K562 (cell line): ENCODE measurements around the gene HOXB3. TPM values are rescaled to one million over a fixed set of nuclear protein-coding genes. Genes with fewer than 3 reads are reported as not detected.

Experiments used
- ARNT ChIP-seq, 2 experiments: fragments of 450-650 bp; IDR thresholded peaks; 2 replicates each; pipeline ENCODE4 v1.6.1; 2016; ENCODE audit warnings: mild to moderate bottlenecking in 1 of 2
- CEBPB ChIP-seq: fragments of 450-650 bp; IDR thresholded peaks from 2 replicates; pipeline ENCODE4 v1.6.1; 2016; ENCODE audit warnings: missing genetic modification characterization, missing compliant biosample characterization
- DMBX1 ChIP-seq: fragments of 250-450 bp; sonication (Bioruptor Pico); IDR thresholded peaks from 2 replicates; pipeline ENCODE4 v1.8.0; 2022; ENCODE audit warnings: inconsistent platforms, mild to moderate bottlenecking, moderate library complexity, borderline replicate concordance
- EWSR1 ChIP-seq: fragments of 450-650 bp; IDR thresholded peaks from 2 replicates; pipeline ENCODE4 v1.6.1; 2018; ENCODE audit warnings: borderline replicate concordance, mild to moderate bottlenecking, low read depth, moderate library complexity; ENCODE audit not compliant: partially characterized antibody
- FOXJ3 ChIP-seq: sonication (generic); formaldehyde crosslinking; IDR thresholded peaks from 2 replicates; pipeline ENCODE4 v1.4.0; 2020; ENCODE audit warnings: mild to moderate bottlenecking, missing genetic modification reagents
- HDAC1 ChIP-seq, 2 experiments: fragments of 450-650 bp; IDR thresholded peaks; 2 replicates each; pipeline ENCODE4 v1.6.1; 2016 to 2017; ENCODE audit warnings: inconsistent platforms in 1 of 2, mild to moderate bottlenecking in 1 of 2, moderate library complexity in 1 of 2
- HNRNPUL1 ChIP-seq: fragments of 200-400 bp; formaldehyde crosslinking; IDR thresholded peaks from 2 replicates; pipeline ENCODE4 v1.6.1; 2017; ENCODE audit warnings: low read length
- JUNB ChIP-seq: fragments of 450-650 bp; formaldehyde crosslinking; conservative IDR thresholded peaks from 2 replicates; pipeline ENCODE4 v1.4.0; 2020; ENCODE audit warnings: mild to moderate bottlenecking
- JUND ChIP-seq, 2 experiments: IDR thresholded peaks; 2 replicates in 1 of 2; 3 replicates in 1 of 2; pipeline ENCODE4 v1.6.1; 2011; ENCODE audit warnings: borderline replicate concordance in 2 of 2, low read depth in 2 of 2, low read length in 2 of 2, improper control_type of control experiment in 1 of 2, missing biosample characterization in 1 of 2, missing genetic modification characterization in 1 of 2, missing genetic modification reagents in 1 of 2
- KDM1A ChIP-seq, 2 experiments: fragments of 450-650 bp; IDR thresholded peaks; 2 replicates each; pipeline ENCODE4 v1.6.1; 2016; ENCODE audit warnings: mild to moderate bottlenecking in 2 of 2
- KDM4B ChIP-seq, 2 experiments: fragments of 450-650 bp in 1 of 2; sonication (generic) in 1 of 2; IDR thresholded peaks; 2 replicates each; pipeline ENCODE4 v1.6.1; 2016 to 2017; ENCODE audit warnings: borderline replicate concordance in 2 of 2, antibody characterized with exemption in 1 of 2, low read depth in 1 of 2, mild to moderate bottlenecking in 1 of 2
- MAZ ChIP-seq, 2 experiments: fragments of 450-650 bp in 1 of 2; sonication (generic) in 1 of 2; formaldehyde crosslinking; IDR thresholded peaks in 1 of 2; conservative IDR thresholded peaks in 1 of 2; 2 replicates each; pipeline versions ENCODE4 v1.4.0 to v1.5.0; 2020; ENCODE audit warnings: mild to moderate bottlenecking in 1 of 2, missing genetic modification reagents in 1 of 2
- MBD2 ChIP-seq: sonication (generic); IDR thresholded peaks from 2 replicates; pipeline ENCODE4 v1.6.1; 2016; ENCODE audit warnings: low read depth, borderline replicate concordance
- MED1 ChIP-seq: sonication (generic); formaldehyde crosslinking; IDR thresholded peaks from 2 replicates; pipeline ENCODE4 v1.8.1; 2023; ENCODE audit warnings: missing genetic modification reagents, borderline replicate concordance
- NCOR1 ChIP-seq: fragments of 450-650 bp; IDR thresholded peaks from 2 replicates; pipeline ENCODE4 v1.6.1; 2016; ENCODE audit warnings: mild to moderate bottlenecking, moderate library complexity
- POLR2H ChIP-seq: IDR thresholded peaks from 2 replicates; pipeline ENCODE4 v1.6.1; 2016; ENCODE audit warnings: missing genetic modification characterization, low read depth, mild to moderate bottlenecking, control low read depth, missing compliant biosample characterization, moderate library complexity
- RAD21 ChIP-seq, 2 experiments: fragments of 250-450 bp in 1 of 2; fragments of 450-650 bp in 1 of 2; sonication (Bioruptor Pico) in 1 of 2; formaldehyde crosslinking in 1 of 2; IDR thresholded peaks in 1 of 2; conservative IDR thresholded peaks in 1 of 2; 2 replicates each; pipeline versions ENCODE4 v1.4.0 to v1.8.0; 2020 to 2022; ENCODE audit warnings: mild to moderate bottlenecking in 2 of 2, moderate library complexity in 1 of 2
- SRSF1 ChIP-seq: fragments of 200-400 bp; formaldehyde crosslinking; IDR thresholded peaks from 2 replicates; pipeline ENCODE4 v1.6.1; 2017; ENCODE audit warnings: mild to moderate bottlenecking, low read depth, low read length, moderate library complexity
- SRSF3 ChIP-seq: fragments of 200-400 bp; formaldehyde crosslinking; IDR thresholded peaks from 2 replicates; pipeline ENCODE4 v1.6.1; 2016; ENCODE audit warnings: mild to moderate bottlenecking, low read length, moderate library complexity; ENCODE audit not compliant: insufficient read depth
- XRCC3 ChIP-seq: fragments of 450-650 bp; IDR thresholded peaks from 2 replicates; pipeline ENCODE4 v1.6.1; 2017; ENCODE audit warnings: mild to moderate bottlenecking, moderate library complexity
- ZC3H4 ChIP-seq: sonication (generic); formaldehyde crosslinking; IDR thresholded peaks from 2 replicates; pipeline ENCODE4 v1.9.0; 2021; ENCODE audit warnings: missing genetic modification reagents, borderline replicate concordance
- ZNF175 ChIP-seq: fragments of 200-800 bp; sonication (Bioruptor generic); IDR thresholded peaks from 2 replicates; pipeline ENCODE4 v1.6.1; 2016; ENCODE audit warnings: low read depth, mild to moderate bottlenecking, missing genetic modification characterization, missing compliant biosample characterization
- ZNF239 ChIP-seq: fragments of 250-450 bp; sonication (Bioruptor Pico); IDR thresholded peaks from 2 replicates; pipeline ENCODE4 v1.4.0; 2020; ENCODE audit warnings: mild to moderate bottlenecking
- polyA plus RNA-seq, 8 experiments: library from polyadenylated mRNA; depleted of rRNA in 4 of 8; stranded (reverse) in 5 of 8; unstranded in 3 of 8; fragments of >200 nt; fragmentation: Nextera tagmentation in 2 of 8; fragmentation: Illumina TruSeq in 1 of 8; extraction: Ambion mirVana in 2 of 8; extraction: Trizol in 1 of 8; gene quantifications; 2 replicates each; pipeline versions ENCODE4 v1.2.1 to v1.2.3, GENCODE V29; 2011 to 2014; ENCODE audit warnings: inconsistent platforms in 1 of 8, missing spikeins in 1 of 8
- total RNA-seq, 7 experiments: library from RNA; depleted of rRNA in 6 of 7; stranded (reverse); fragments of >200 nt in 6 of 7; fragmentation: Illumina TruSeq in 2 of 7; extraction: Trizol in 2 of 7; gene quantifications; 2 replicates each; pipeline versions ENCODE4 v1.2.1 to v1.2.3, GENCODE V29; 2011 to 2021; ENCODE audit warnings: low replicate concordance in 1 of 7
- TF ChIP-seq, protein P1 (sequence below): fragments of 150-350 bp; conservative IDR thresholded peaks from 2 replicates; pipeline ENCODE4 v1.6.1; 2014; ENCODE audit warnings: low read length
- TF ChIP-seq, protein P2 (sequence below): fragments of 450-650 bp; formaldehyde crosslinking; IDR thresholded peaks from 2 replicates; pipeline ENCODE4 v1.4.0; 2020; ENCODE audit warnings: mild to moderate bottlenecking

The HOXB3 gene
- total and polyA plus RNA-seq, 9 of the 15 experiments (the other 6 are each of a cell fraction or from before 2014, with no cell fraction given): 2.4 to 41.3 (median 20.2) TPM

DNA sequence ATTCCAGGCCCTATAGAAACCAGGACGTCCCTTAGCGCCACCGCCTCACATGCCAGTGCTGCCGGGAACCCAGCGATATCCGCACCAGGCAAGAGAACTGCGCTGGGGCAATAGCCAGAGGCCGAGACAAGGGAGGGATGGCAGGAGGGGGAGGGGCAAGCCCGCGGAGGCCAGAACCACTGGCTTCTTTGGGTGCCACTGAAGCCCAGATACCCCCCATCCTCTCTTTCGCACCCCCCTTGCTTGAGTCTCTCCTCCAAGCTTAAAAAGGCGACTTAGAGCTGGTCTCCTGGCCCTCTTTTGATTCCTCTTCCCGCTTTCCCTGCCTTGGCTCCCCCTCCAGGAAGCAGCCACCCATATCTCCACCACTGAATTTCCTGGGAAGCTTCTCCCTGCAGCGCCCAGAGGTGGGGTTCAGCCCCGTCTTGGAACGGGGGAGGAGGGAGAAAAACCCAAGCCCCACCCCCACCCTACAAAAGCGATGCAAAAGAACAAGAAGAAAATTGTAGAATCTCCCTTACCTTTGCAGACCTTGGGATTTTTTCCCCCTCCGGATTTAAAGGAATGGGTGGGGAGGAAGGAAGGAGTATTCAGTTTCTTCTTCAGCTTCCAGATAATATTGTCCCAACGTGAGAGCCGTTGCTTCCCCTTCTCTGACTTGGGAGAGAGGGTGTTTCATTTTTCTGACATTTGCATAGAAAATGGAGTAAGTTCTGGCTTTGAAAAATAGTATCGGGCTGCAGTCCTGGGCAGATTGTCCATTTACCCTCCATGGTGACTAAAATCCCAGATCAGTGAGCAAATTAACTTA lies 14.1 kb upstream of the HOXB3 start (continued):
- TF ChIP-seq KDM1A (IDR thresholded peaks at IDR 0.05): no peak
- no peak for TF ChIP-seq DMBX1 (CRISPR knock-in tag)
- TF ChIP-seq HDAC1 (IDR thresholded peaks at IDR 0.05): 0 out of 4 replicates have a peak, but pooled peaks of 1 of the 2 experiments have one; percentile 16
- no peak for TF ChIP-seq CEBPB
- TF ChIP-seq MBD2: no peak
- TF ChIP-seq JUNB (CRISPR knock-in tag): no peak
- TF ChIP-seq RAD21 (CRISPR knock-in tag; conservative IDR thresholded peaks at IDR 0.05 in 1 of 2, IDR thresholded peaks at IDR 0.05 in 1 of 2): 0 out of 4 replicates have a peak, but pooled peaks of 1 of the 2 experiments have one; percentile 2
- TF ChIP-seq SRSF1: no peak
- no peak for TF ChIP-seq ZNF175
- no peak for TF ChIP-seq MED1
- TF ChIP-seq POLR2H (tag): no peak
- no peak for TF ChIP-seq EWSR1
- TF ChIP-seq ARNT (IDR thresholded peaks at IDR 0.05): no peak
- no peak for TF ChIP-seq SRSF3
- TF ChIP-seq HNRNPUL1: no peak
- TF ChIP-seq, protein P1, sequence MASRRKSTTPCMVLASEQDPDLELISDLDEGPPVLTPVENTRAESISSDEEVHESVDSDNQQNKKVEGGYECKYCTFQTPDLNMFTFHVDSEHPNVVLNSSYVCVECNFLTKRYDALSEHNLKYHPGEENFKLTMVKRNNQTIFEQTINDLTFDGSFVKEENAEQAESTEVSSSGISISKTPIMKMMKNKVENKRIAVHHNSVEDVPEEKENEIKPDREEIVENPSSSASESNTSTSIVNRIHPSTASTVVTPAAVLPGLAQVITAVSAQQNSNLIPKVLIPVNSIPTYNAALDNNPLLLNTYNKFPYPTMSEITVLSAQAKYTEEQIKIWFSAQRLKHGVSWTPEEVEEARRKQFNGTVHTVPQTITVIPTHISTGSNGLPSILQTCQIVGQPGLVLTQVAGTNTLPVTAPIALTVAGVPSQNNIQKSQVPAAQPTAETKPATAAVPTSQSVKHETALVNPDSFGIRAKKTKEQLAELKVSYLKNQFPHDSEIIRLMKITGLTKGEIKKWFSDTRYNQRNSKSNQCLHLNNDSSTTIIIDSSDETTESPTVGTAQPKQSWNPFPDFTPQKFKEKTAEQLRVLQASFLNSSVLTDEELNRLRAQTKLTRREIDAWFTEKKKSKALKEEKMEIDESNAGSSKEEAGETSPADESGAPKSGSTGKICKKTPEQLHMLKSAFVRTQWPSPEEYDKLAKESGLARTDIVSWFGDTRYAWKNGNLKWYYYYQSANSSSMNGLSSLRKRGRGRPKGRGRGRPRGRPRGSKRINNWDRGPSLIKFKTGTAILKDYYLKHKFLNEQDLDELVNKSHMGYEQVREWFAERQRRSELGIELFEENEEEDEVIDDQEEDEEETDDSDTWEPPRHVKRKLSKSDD: no peak
- TF ChIP-seq ZNF239 (CRISPR knock-in tag): no peak
- TF ChIP-seq KDM4B (IDR thresholded peaks at IDR 0.05; ENCODE audit: borderline replicate concordance in 2 of 2, low read depth in 1 of 2): no peak
- TF ChIP-seq JUND (IDR thresholded peaks at IDR 0.05; ENCODE audit: borderline replicate concordance, low read depth, low read length): no peak
- no peak for TF ChIP-seq JUND (tag; IDR thresholded peaks at IDR 0.05; ENCODE audit: borderline replicate concordance, low read depth, low read length)
- TF ChIP-seq, protein P2, sequence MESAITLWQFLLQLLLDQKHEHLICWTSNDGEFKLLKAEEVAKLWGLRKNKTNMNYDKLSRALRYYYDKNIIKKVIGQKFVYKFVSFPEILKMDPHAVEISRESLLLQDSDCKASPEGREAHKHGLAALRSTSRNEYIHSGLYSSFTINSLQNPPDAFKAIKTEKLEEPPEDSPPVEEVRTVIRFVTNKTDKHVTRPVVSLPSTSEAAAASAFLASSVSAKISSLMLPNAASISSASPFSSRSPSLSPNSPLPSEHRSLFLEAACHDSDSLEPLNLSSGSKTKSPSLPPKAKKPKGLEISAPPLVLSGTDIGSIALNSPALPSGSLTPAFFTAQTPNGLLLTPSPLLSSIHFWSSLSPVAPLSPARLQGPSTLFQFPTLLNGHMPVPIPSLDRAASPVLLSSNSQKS (CRISPR knock-in tag): no peak
- TF ChIP-seq NCOR1: no peak
- no peak for TF ChIP-seq ZC3H4 (CRISPR knock-in tag)
- TF ChIP-seq FOXJ3 (CRISPR knock-in tag): no peak
- no peak for TF ChIP-seq XRCC3
- peak; percentile 43 to 46; a peak in 2 of 4 replicates for TF ChIP-seq MAZ (CRISPR knock-in tag; conservative IDR thresholded peaks at IDR 0.05 in 1 of 2, IDR thresholded peaks at IDR 0.05 in 1 of 2)
